GM23338 (cell line): ENCODE results near the gene CLSTN1. TPM values are rescaled to one million over a fixed set of nuclear protein-coding genes. Genes with fewer than 3 reads are reported as not detected.

Experiments
- ATAC-seq: fragments of 200-7000 bp; cut with Tn5 transposase; 3 replicates; pipeline ENCODE4 v1.9.1; 2020
- DNase-seq: peaks from one replicate; pipeline ENCODE4 v3.0.0-alpha.2; 2015; ENCODE audit warnings: low spot score
- H2AFZ ChIP-seq: fragments of 200-600 bp; sonication (generic); 2 replicates; pipeline ENCODE4 v1.8.0; 2016; ENCODE audit warnings: antibody characterized with exemption, mild to moderate bottlenecking, moderate library complexity
- H3F3A ChIP-seq: fragments of 200-600 bp; sonication (generic); replicated peaks from 2 replicates; pipeline ENCODE4 v1.8.0; 2017; ENCODE audit warnings: antibody characterized with exemption, mixed run types, low read depth
- H3K27ac ChIP-seq: fragments of 200-600 bp; sonication (generic); 2 replicates; pipeline ENCODE4 v1.6.1; 2016; ENCODE audit warnings: low read depth
- H3K27me3 ChIP-seq: fragments of 200-600 bp; sonication (generic); 2 replicates; pipeline ENCODE4 v1.8.0; 2016; ENCODE audit warnings: mild to moderate bottlenecking, mixed run types, moderate library complexity; ENCODE audit not compliant: insufficient read depth
- H3K36me3 ChIP-seq: fragments of 200-600 bp; sonication (generic); 2 replicates; pipeline ENCODE4 v1.8.0; 2016; ENCODE audit warnings: mild to moderate bottlenecking; ENCODE audit not compliant: insufficient read depth
- H3K4me1 ChIP-seq: fragments of 200-600 bp; sonication (generic); 2 replicates; pipeline ENCODE4 v1.8.0; 2016; ENCODE audit warnings: mild to moderate bottlenecking, moderate library complexity; ENCODE audit not compliant: insufficient read depth
- H3K4me2 ChIP-seq: fragments of 200-600 bp; sonication (generic); 2 replicates; pipeline ENCODE4 v1.7.1; 2017; ENCODE audit warnings: mixed run types
- H3K4me3 ChIP-seq: fragments of 200-600 bp; sonication (generic); 2 replicates; pipeline ENCODE4 v1.6.1; 2016; ENCODE audit warnings: mixed run types
- H3K79me2 ChIP-seq: fragments of 200-600 bp; sonication (generic); replicated peaks from 2 replicates; pipeline ENCODE4 v1.8.0; 2017; ENCODE audit warnings: mild to moderate bottlenecking; ENCODE audit not compliant: insufficient read depth
- H3K9me2 ChIP-seq: fragments of 200-600 bp; sonication (generic); 2 replicates; pipeline ENCODE4 v1.8.0; 2017; ENCODE audit not compliant: insufficient read depth
- H4K20me1 ChIP-seq: fragments of 200-600 bp; sonication (generic); replicated peaks from 2 replicates; pipeline ENCODE4 v1.8.0; 2017; ENCODE audit warnings: mild to moderate bottlenecking; ENCODE audit not compliant: insufficient read depth
- H3K27ac Mint-ChIP-seq: 2 replicates; pipeline ENCODE4 v1.8.0; 2020; ENCODE audit warnings: inconsistent platforms, mild to moderate bottlenecking, moderate library complexity, mixed read lengths
- H3K27me3 Mint-ChIP-seq: 3 replicates; pipeline ENCODE4 v1.8.0; 2022; ENCODE audit warnings: low read depth, mild to moderate bottlenecking, moderate library complexity, mixed read lengths, inconsistent platforms; ENCODE audit not compliant: insufficient read depth, poor library complexity
- H3K36me3 Mint-ChIP-seq: 3 replicates; pipeline ENCODE4 v1.8.0; 2021; ENCODE audit warnings: low read depth, mild to moderate bottlenecking, inconsistent platforms, moderate library complexity, mixed read lengths
- H3K4me1 Mint-ChIP-seq: 3 replicates; pipeline ENCODE4 v1.8.0; 2020; ENCODE audit warnings: mild to moderate bottlenecking, inconsistent platforms, mixed read lengths
- H3K4me3 Mint-ChIP-seq: 3 replicates; pipeline ENCODE4 v1.8.0; 2021; ENCODE audit warnings: moderate library complexity, mild to moderate bottlenecking, inconsistent platforms, mixed read lengths
- H3K9me3 Mint-ChIP-seq: 3 replicates; pipeline ENCODE4 v1.8.0; 2020; ENCODE audit warnings: moderate library complexity, mild to moderate bottlenecking, inconsistent platforms, mixed read lengths
- CREB1 ChIP-seq: fragments of 250-450 bp; sonication (Bioruptor Pico); IDR thresholded peaks from 2 replicates; pipeline ENCODE4 v1.5.0; 2020; ENCODE audit warnings: low read depth, mild to moderate bottlenecking, moderate library complexity
- CTCF ChIP-seq, 2 experiments: fragments of 200-600 bp in 1 of 2; sonication (generic) in 1 of 2; conservative IDR thresholded peaks; 2 replicates each; pipeline versions ENCODE4 v1.5.1 to v1.6.1; 2016 to 2017; ENCODE audit warnings: antibody characterized with exemption in 2 of 2, low read depth in 2 of 2, mild to moderate bottlenecking in 2 of 2, moderate library complexity in 1 of 2
- NANOG ChIP-seq: IDR thresholded peaks from 2 replicates; pipeline ENCODE4 v1.6.1; 2016; ENCODE audit warnings: antibody characterized with exemption, borderline replicate concordance
- POLR2AphosphoS5 ChIP-seq: IDR thresholded peaks from 2 replicates; pipeline ENCODE4 v1.6.1; 2016; ENCODE audit warnings: antibody characterized with exemption, low read depth
- ZNF331 ChIP-seq: fragments of 250-450 bp; sonication (Bioruptor Pico); IDR thresholded peaks from 2 replicates; pipeline ENCODE4 v1.5.0; 2020; ENCODE audit warnings: low read depth, mild to moderate bottlenecking, moderate library complexity
- polyA plus RNA-seq: library from polyadenylated mRNA; unstranded; fragments of >200 nt; fragmentation: Nextera tagmentation; extraction: Ambion mirVana; gene quantifications from 2 replicates; pipeline ENCODE4 v1.2.1, GENCODE V29; 2016
- total RNA-seq: library from RNA; depleted of rRNA; stranded (reverse); fragments of >200 nt; shearing (Covaris generic); gene quantifications from 2 replicates; pipeline ENCODE4 v1.2.3, GENCODE V29; 2014
- TF ChIP-seq, protein P1 (sequence below): IDR thresholded peaks from 2 replicates; pipeline ENCODE4 v1.6.1; 2016; ENCODE audit warnings: antibody characterized with exemption

Gene CLSTN1
- total and polyA plus RNA-seq, 2 experiments from 2014 or later: 38.5 to 66.2 TPM

GRCh38 chr1:9687120-9687873 is 136.5 kb downstream of the CLSTN1 start:
- Mint-ChIP-seq H3K27ac (no peak overlapping the region), H3K4me3 (peak overlapping the region; percentile 84), H3K9me3 (no peaks in the 10 kb centered on the region; the same call in 2 of the 3 replicates), H3K4me1 (peaks cover 23% of the 10 kb centered on the region), H3K36me3 (peaks cover 5% of the 10 kb centered on the region; the same call in 1 of the 3 replicates), H3K27me3 (peaks cover 29% of the 10 kb centered on the region)
- TF ChIP-seq CTCF (conservative IDR thresholded peaks at IDR 0.05; ENCODE audit: low read depth in 2 of 2): no peak
- peak; percentile 83 for TF ChIP-seq POLR2AphosphoS5
- DNase-seq: peak; percentile 84
- Histone ChIP-seq H3K27me3 (peaks cover 30% of the 10 kb centered on the region), H3F3A (peaks cover 28% of the 10 kb centered on the region; the same call in 1 of the 2 replicates), H3K4me1 (peaks cover 31% of the 10 kb centered on the region), H3K4me3 (peak overlapping the region; percentile 97), H3K36me3 (no peaks in the 10 kb centered on the region; the same call in 1 of the 2 replicates), H3K79me2 (no peaks in the 10 kb centered on the region), H3K9me2 (no peaks in the 10 kb centered on the region), H3K4me2 (peak overlapping the region; percentile 96), H2AFZ (peak overlapping the region; percentile 99), H3K27ac (no peak overlapping the region), H4K20me1 (no peaks in the 10 kb centered on the region; the same call in 1 of the 2 replicates)
- ATAC-seq: peak; percentile 62

- no peak overlapping the region for H3K27ac Mint-ChIP-seq
- Histone ChIP-seq H3F3A (peaks cover 12% of the 10 kb centered on the region; the same call in 1 of the 2 replicates), H3K27ac (no peak overlapping the region), H3K4me3 (no peak overlapping the region), H3K4me1 (peaks cover 14% of the 10 kb centered on the region), H4K20me1 (no peaks in the 10 kb centered on the region; the same call in 1 of the 2 replicates), H2AFZ (no peak overlapping the region), H3K27me3 (peaks cover 15% of the 10 kb centered on the region), H3K79me2 (no peaks in the 10 kb centered on the region), H3K9me2 (no peaks in the 10 kb centered on the region), H3K4me2 (no peak overlapping the region), H3K36me3 (no peaks in the 10 kb centered on the region; the same call in 1 of the 2 replicates)
- H3K4me3 Mint-ChIP-seq: no peak overlapping the region
- 0 out of 3 replicates have a peak, but pooled peaks cover 5% of the 10 kb centered on the region for H3K36me3 Mint-ChIP-seq
- no peak for ATAC-seq
- H3K4me1 Mint-ChIP-seq: peaks cover 11% of the 10 kb centered on the region
- H3K27me3 Mint-ChIP-seq: peaks cover 14% of the 10 kb centered on the region
- H3K9me3 Mint-ChIP-seq: no peaks in the 10 kb centered on the region
- no peak for DNase-seq
- TF ChIP-seq, protein P1, sequence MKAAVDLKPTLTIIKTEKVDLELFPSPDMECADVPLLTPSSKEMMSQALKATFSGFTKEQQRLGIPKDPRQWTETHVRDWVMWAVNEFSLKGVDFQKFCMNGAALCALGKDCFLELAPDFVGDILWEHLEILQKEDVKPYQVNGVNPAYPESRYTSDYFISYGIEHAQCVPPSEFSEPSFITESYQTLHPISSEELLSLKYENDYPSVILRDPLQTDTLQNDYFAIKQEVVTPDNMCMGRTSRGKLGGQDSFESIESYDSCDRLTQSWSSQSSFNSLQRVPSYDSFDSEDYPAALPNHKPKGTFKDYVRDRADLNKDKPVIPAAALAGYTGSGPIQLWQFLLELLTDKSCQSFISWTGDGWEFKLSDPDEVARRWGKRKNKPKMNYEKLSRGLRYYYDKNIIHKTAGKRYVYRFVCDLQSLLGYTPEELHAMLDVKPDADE: no peak
- no peak for TF ChIP-seq ZNF331 (CRISPR knock-in tag)
Measured at GRCh38 chr1:9684801-9685200, 139.0 kb downstream of the CLSTN1 start.

- DNase-seq (no peak), ATAC-seq (no peak)
- Histone ChIP-seq H3K36me3 (no peaks in the 10 kb centered on the region; the same call in 1 of the 2 replicates), H3K4me1 (no peaks in the 10 kb centered on the region), H2AFZ (no peak overlapping the region), H3K4me3 (no peak overlapping the region), H3F3A (no peaks in the 10 kb centered on the region), H3K9me2 (no peaks in the 10 kb centered on the region), H4K20me1 (no peaks in the 10 kb centered on the region; the same call in 1 of the 2 replicates), H3K79me2 (no peaks in the 10 kb centered on the region), H3K4me2 (no peak overlapping the region), H3K27me3 (no peaks in the 10 kb centered on the region), H3K27ac (no peak overlapping the region)
- Mint-ChIP-seq H3K4me3 (no peak overlapping the region), H3K36me3 (0 out of 3 replicates have a peak, but pooled peaks cover 5% of the 10 kb centered on the region), H3K9me3 (no peaks in the 10 kb centered on the region), H3K27me3 (peaks cover 5% of the 10 kb centered on the region), H3K4me1 (peaks cover 6% of the 10 kb centered on the region; the same call in 2 of the 3 replicates), H3K27ac (no peak overlapping the region)
- no peak for TF ChIP-seq NANOG
- no peak for TF ChIP-seq CREB1
Measured at GRCh38 chr1:9680828-9681227, 142.9 kb downstream of the CLSTN1 start.
